SK-N-SH (cell line): Measurements from ENCODE around the gene DLG1. TPM values are rescaled to one million over a fixed set of nuclear protein-coding genes. Genes with fewer than 3 reads are reported as not detected.

Experiments
- CTCF ChIA-PET: fragments of 300-600, 350-600 bp; formaldehyde crosslinking; extraction: SDS; loops from one replicate; lab custom pipeline; 2021; lab: Yijun Ruan, JAX
- POLR2A ChIA-PET: fragments of 350-600 bp; sonication (Branson Sonifier 250); formaldehyde crosslinking; extraction: SDS; loops from one replicate; lab custom pipeline; 2020; ENCODE audit warnings: antibody characterized with exemption, inconsistent platforms; lab: Yijun Ruan, JAX
- DNase-seq: peaks from one replicate; pipeline ENCODE4 v3.0.0; 2012
- H2AFZ ChIP-seq: fragments of 200-600 bp; sonication (generic); 2 replicates; pipeline ENCODE4 v1.8.1; 2016; ENCODE audit warnings: antibody characterized with exemption, mild to moderate bottlenecking, low read depth
- H3F3A ChIP-seq: fragments of 200-600 bp; sonication (generic); replicated peaks from 2 replicates; pipeline ENCODE3; 2016; ENCODE audit warnings: antibody characterized with exemption, mild to moderate bottlenecking; ENCODE audit not compliant: insufficient read depth
- H3K27ac ChIP-seq, 2 experiments: fragments of 200-500 bp in 1 of 2; fragments of 200-600 bp in 1 of 2; sonication (Bioruptor generic) in 1 of 2; sonication (generic), shearing (Covaris generic) in 1 of 2; 2 replicates each; pipeline versions ENCODE4 v1.5.1 to v1.6.1; 2014 to 2016; ENCODE audit warnings: low read depth in 2 of 2, inconsistent platforms in 1 of 2, low read length in 1 of 2, mild to moderate bottlenecking in 1 of 2, mixed read lengths in 1 of 2
- H3K27me3 ChIP-seq: fragments of 200-600 bp; sonication (generic), shearing (Covaris generic); 2 replicates; pipeline ENCODE4 v1.6.1; 2016; ENCODE audit warnings: mixed run types; ENCODE audit not compliant: insufficient read depth
- H3K36me3 ChIP-seq, 2 experiments: fragments of 200-500 bp in 1 of 2; fragments of 200-600 bp in 1 of 2; sonication (Bioruptor generic) in 1 of 2; sonication (generic) in 1 of 2; replicated peaks in 1 of 2; 2 replicates each; pipeline versions ENCODE3 to v1.5.1; 2014 to 2016; ENCODE audit warnings: low read length in 1 of 2, mild to moderate bottlenecking in 1 of 2; ENCODE audit not compliant: insufficient read depth in 2 of 2, control insufficient read depth in 1 of 2
- H3K4me1 ChIP-seq, 2 experiments: fragments of 200-500 bp in 1 of 2; fragments of 200-600 bp in 1 of 2; sonication (Bioruptor generic) in 1 of 2; sonication (generic), shearing (Covaris generic) in 1 of 2; 2 replicates each; pipeline versions ENCODE4 v1.5.1 to v1.6.1; 2014 to 2016; ENCODE audit warnings: low read depth in 1 of 2, low read length in 1 of 2, mixed run types in 1 of 2; ENCODE audit not compliant: insufficient read depth in 2 of 2, control insufficient read depth in 1 of 2
- H3K4me2 ChIP-seq: fragments of 200-600 bp; sonication (generic), shearing (Covaris generic); 2 replicates; pipeline ENCODE4 v1.6.1; 2017; ENCODE audit warnings: mixed run types
- H3K4me3 ChIP-seq, 2 experiments: fragments of 200-500 bp in 1 of 2; fragments of 200-600 bp in 1 of 2; sonication (Bioruptor generic) in 1 of 2; sonication (generic), shearing (Covaris generic) in 1 of 2; 2 replicates each; pipeline versions ENCODE4 v1.5.1 to v1.8.1; 2014 to 2016; ENCODE audit warnings: low read depth in 2 of 2, inconsistent platforms in 1 of 2, low read length in 1 of 2, mild to moderate bottlenecking in 1 of 2, mixed read lengths in 1 of 2, moderate library complexity in 1 of 2
- H3K79me2 ChIP-seq: fragments of 200-600 bp; sonication (generic); 2 replicates; pipeline ENCODE4 v1.8.1; 2017; ENCODE audit warnings: mild to moderate bottlenecking; ENCODE audit not compliant: insufficient read depth
- H3K9ac ChIP-seq: fragments of 200-600 bp; sonication (generic); 2 replicates; pipeline ENCODE4 v1.6.1; 2017; ENCODE audit warnings: mixed run types
- H3K9me2 ChIP-seq: fragments of 200-600 bp; sonication (generic); 2 replicates; pipeline ENCODE4 v1.6.1; 2017; ENCODE audit warnings: mixed run types
- H3K9me3 ChIP-seq: fragments of 200-600 bp; sonication (generic); 2 replicates; pipeline ENCODE4 v1.6.1; 2017; ENCODE audit warnings: mixed run types, mild to moderate bottlenecking, moderate library complexity
- H4K20me1 ChIP-seq: fragments of 200-600 bp; sonication (generic); 2 replicates; pipeline ENCODE4 v1.6.1; 2017; ENCODE audit warnings: mild to moderate bottlenecking, mixed run types; ENCODE audit not compliant: insufficient read depth
- CHD2 ChIP-seq: fragments of 150-350 bp; IDR thresholded peaks from 2 replicates; pipeline ENCODE4 v1.6.1; 2018; ENCODE audit warnings: low read length; ENCODE audit not compliant: partially characterized antibody
- EP300 ChIP-seq, 2 experiments: IDR thresholded peaks; 2 replicates each; pipeline versions ENCODE4 v1.4.0 to v1.6.1; 2012; ENCODE audit warnings: borderline replicate concordance in 1 of 2, low read depth in 1 of 2, low read length in 1 of 2
- FOSL2 ChIP-seq: IDR thresholded peaks from 2 replicates; pipeline ENCODE4 v1.4.0; 2012; ENCODE audit warnings: low read depth, mild to moderate bottlenecking, moderate library complexity, borderline replicate concordance
- GATA2 ChIP-seq: sonication (generic); formaldehyde crosslinking; IDR thresholded peaks from 2 replicates; pipeline ENCODE4 v1.5.0; 2020; ENCODE audit warnings: mild to moderate bottlenecking, missing genetic modification reagents
- JUND ChIP-seq: IDR thresholded peaks from 2 replicates; pipeline ENCODE4 v1.4.0; 2012
- MXI1 ChIP-seq: IDR thresholded peaks from 2 replicates; pipeline ENCODE4 v1.6.1; 2012; ENCODE audit warnings: mild to moderate bottlenecking, low read depth, low read length, improper control_type of control experiment
- NRF1 ChIP-seq: IDR thresholded peaks from 2 replicates; pipeline ENCODE4 v1.6.1; 2012; ENCODE audit warnings: low read depth, mild to moderate bottlenecking, low read length
- RAD21 ChIP-seq: IDR thresholded peaks from 2 replicates; pipeline ENCODE4 v1.6.1; 2012; ENCODE audit warnings: mild to moderate bottlenecking, low read length
- RCOR1 ChIP-seq: fragments of 150-350 bp; IDR thresholded peaks from 2 replicates; pipeline ENCODE4 v1.6.1; 2017; ENCODE audit warnings: antibody characterized with exemption, low read length
- REST ChIP-seq: IDR thresholded peaks from 2 replicates; pipeline ENCODE4 v1.6.1; 2012; ENCODE audit warnings: mild to moderate bottlenecking, low read depth, low read length, moderate library complexity
- RFX5 ChIP-seq: IDR thresholded peaks from 2 replicates; pipeline ENCODE4 v1.6.1; 2012; ENCODE audit warnings: mild to moderate bottlenecking, improper control_type of control experiment, low read length
- SIN3A ChIP-seq: IDR thresholded peaks from 2 replicates; pipeline ENCODE4 v1.6.1; 2012; ENCODE audit warnings: low read depth, mild to moderate bottlenecking, low read length, moderate library complexity, borderline replicate concordance
- SMC3 ChIP-seq: IDR thresholded peaks from 2 replicates; pipeline ENCODE4 v1.6.1; 2012; ENCODE audit warnings: low read depth, low read length, improper control_type of control experiment
- TAF1 ChIP-seq: IDR thresholded peaks from 2 replicates; pipeline ENCODE4 v1.6.1; 2012; ENCODE audit warnings: low read depth, mild to moderate bottlenecking, low read length, moderate library complexity, borderline replicate concordance
- TEAD4 ChIP-seq: IDR thresholded peaks from 2 replicates; pipeline ENCODE4 v1.4.0; 2012; ENCODE audit warnings: mild to moderate bottlenecking, borderline replicate concordance; ENCODE audit not compliant: insufficient read depth
- USF1 ChIP-seq: IDR thresholded peaks from 2 replicates; pipeline ENCODE4 v1.4.0; 2012; ENCODE audit warnings: low read depth, borderline replicate concordance
- USF2 ChIP-seq: fragments of 150-350 bp; IDR thresholded peaks from 2 replicates; pipeline ENCODE4 v1.6.1; 2017; ENCODE audit warnings: antibody characterized with exemption, low read length, low read depth, borderline replicate concordance
- ZBTB33 ChIP-seq: IDR thresholded peaks from 2 replicates; pipeline ENCODE4 v1.4.0; 2012; ENCODE audit warnings: low read depth, borderline replicate concordance
- WGBS: methylation state at CpG from one replicate; pipeline ENCODE4 v1.1.6; 2017; ENCODE audit warnings: low lambda C conversion rate; 5-methylcytosine and 5-hydroxymethylcytosine counted together
- polyA plus RNA-seq, 3 experiments: library from polyadenylated mRNA; depleted of rRNA; stranded (reverse); fragments of >200 nt; gene quantifications; 2 replicates each; pipeline ENCODE4 v1.2.3, GENCODE V29; 2012

The DLG1 gene
- polyA plus RNA-seq, 1 of the 3 experiments (the other 2 are of a cell fraction), result 16.5 TPM

GRCh38 chr3:197239857-197240256 is 58.6 kb downstream of the DLG1 start:
- WGBS, result 90% methylated on average over 1 of the region's 1 CpG
- H4K20me1 ChIP-seq, result peaks cover 18% of the 10 kb centered on the region
- no peak overlapping the region for H3K4me3 ChIP-seq
- peaks cover 89% of the 10 kb centered on the region for H3K79me2 ChIP-seq
- no peak overlapping the region for H2AFZ ChIP-seq
- H3K9ac ChIP-seq, result no peak overlapping the region
- peaks cover 32 to 67% of the 10 kb centered on the region in 2 experiments for H3K36me3 ChIP-seq
- ChIA-PET CTCF (no interaction called here), POLR2A (no interaction called here)
- peaks cover 14% of the 10 kb centered on the region for H3F3A ChIP-seq
- H3K9me3 ChIP-seq, result peaks cover 29% of the 10 kb centered on the region; the same call in 1 of the 2 replicates
- DNase-seq, result no peak
- H3K9me2 ChIP-seq, result no peaks in the 10 kb centered on the region
- H3K4me2 ChIP-seq, result no peak overlapping the region
- H3K4me1 ChIP-seq, result no peaks in the 10 kb centered on the region
- TF ChIP-seq USF1, result no peak
- TF ChIP-seq USF2, result no peak
- TF ChIP-seq ZBTB33, result no peak
- TF ChIP-seq REST, result no peak
- no peak for TF ChIP-seq TAF1
- TF ChIP-seq RAD21, result no peak
- TF ChIP-seq EP300 (IDR thresholded peaks at IDR 0.05; ENCODE audit: borderline replicate concordance in 1 of 2, low read depth in 1 of 2, low read length in 1 of 2), result no peak
- TF ChIP-seq TEAD4, result no peak
- TF ChIP-seq RFX5, result no peak
- TF ChIP-seq SIN3A, result no peak
- no peak for TF ChIP-seq FOSL2
- TF ChIP-seq CHD2, result no peak
- TF ChIP-seq RCOR1, result no peak
- TF ChIP-seq NRF1, result no peak
- no peak for TF ChIP-seq MXI1
- no peak for TF ChIP-seq SMC3
- no peak for TF ChIP-seq GATA2 (CRISPR knock-in tag)
- no peak for TF ChIP-seq JUND
- no peaks in the 10 kb centered on the region for H3K27me3 ChIP-seq
- H3K27ac ChIP-seq, result no peak overlapping the region
